HepG2 (cell line): ENCODE results near the gene NID1.

Experiments
- HMGXB4 ChIP-seq, 2 experiments: sonication (generic) in 1 of 2; formaldehyde crosslinking in 1 of 2; IDR thresholded peaks; 2 replicates each; pipeline versions ENCODE4 v1.4.0 to v1.6.1; 2018 to 2020; ENCODE audit warnings: missing genetic modification reagents in 2 of 2, borderline replicate concordance in 1 of 2, low read depth in 1 of 2, mild to moderate bottlenecking in 1 of 2, missing biosample characterization in 1 of 2
- KAT8 ChIP-seq: IDR thresholded peaks from 2 replicates; pipeline ENCODE4 v1.6.1; 2016; ENCODE audit warnings: missing genetic modification reagents, missing compliant biosample characterization
- MXI1 ChIP-seq: IDR thresholded peaks from 3 replicates; pipeline ENCODE4 v1.6.1; 2012; ENCODE audit warnings: low read depth, low read length, inconsistent platforms, borderline replicate concordance
- NR3C1 ChIP-seq: sonication (generic); formaldehyde crosslinking; IDR thresholded peaks from 2 replicates; pipeline ENCODE4 v1.4.0; 2020; ENCODE audit warnings: missing genetic modification reagents
- POLR2A ChIP-seq, 2 experiments: IDR thresholded peaks; 2 replicates each; pipeline ENCODE4 v1.6.1; 2011; ENCODE audit warnings: low read depth in 2 of 2, low read length in 2 of 2, mild to moderate bottlenecking in 1 of 2, moderate library complexity in 1 of 2; ENCODE audit not compliant: insufficient read depth in 1 of 2
- SMC3 ChIP-seq: IDR thresholded peaks from 2 replicates; pipeline ENCODE4 v1.6.1; 2011; ENCODE audit warnings: low read length, improper control_type of control experiment
- TOE1 ChIP-seq: sonication (generic); formaldehyde crosslinking; IDR thresholded peaks from 2 replicates; pipeline ENCODE4 v1.4.0; 2020; ENCODE audit warnings: mild to moderate bottlenecking, missing genetic modification reagents
- ZBTB33 ChIP-seq: sonication (generic); formaldehyde crosslinking; IDR thresholded peaks from 2 replicates; pipeline ENCODE4 v1.4.0; 2020; ENCODE audit warnings: missing genetic modification reagents
- TF ChIP-seq, protein P1 (sequence below): sonication (generic); formaldehyde crosslinking; IDR thresholded peaks from 2 replicates; pipeline ENCODE4 v1.4.0; 2020; ENCODE audit warnings: missing genetic modification reagents

- TF ChIP-seq, protein P1, sequence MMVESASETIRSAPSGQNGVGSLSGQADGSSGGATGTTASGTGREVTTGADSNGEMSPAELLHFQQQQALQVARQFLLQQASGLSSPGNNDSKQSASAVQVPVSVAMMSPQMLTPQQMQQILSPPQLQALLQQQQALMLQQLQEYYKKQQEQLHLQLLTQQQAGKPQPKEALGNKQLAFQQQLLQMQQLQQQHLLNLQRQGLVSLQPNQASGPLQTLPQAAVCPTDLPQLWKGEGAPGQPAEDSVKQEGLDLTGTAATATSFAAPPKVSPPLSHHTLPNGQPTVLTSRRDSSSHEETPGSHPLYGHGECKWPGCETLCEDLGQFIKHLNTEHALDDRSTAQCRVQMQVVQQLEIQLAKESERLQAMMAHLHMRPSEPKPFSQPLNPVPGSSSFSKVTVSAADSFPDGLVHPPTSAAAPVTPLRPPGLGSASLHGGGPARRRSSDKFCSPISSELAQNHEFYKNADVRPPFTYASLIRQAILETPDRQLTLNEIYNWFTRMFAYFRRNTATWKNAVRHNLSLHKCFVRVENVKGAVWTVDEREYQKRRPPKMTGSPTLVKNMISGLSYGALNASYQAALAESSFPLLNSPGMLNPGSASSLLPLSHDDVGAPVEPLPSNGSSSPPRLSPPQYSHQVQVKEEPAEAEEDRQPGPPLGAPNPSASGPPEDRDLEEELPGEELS (CRISPR knock-in tag): no peak
- no peak for TF ChIP-seq MXI1
- TF ChIP-seq TOE1: no peak
- no peak for TF ChIP-seq KAT8
- no peak for TF ChIP-seq POLR2A (IDR thresholded peaks at IDR 0.05; ENCODE audit: insufficient read depth in 1 of 2, low read depth in 2 of 2, low read length in 2 of 2)
- TF ChIP-seq ZBTB33 (CRISPR knock-in tag): no peak
- no peak for TF ChIP-seq NR3C1
- no peak for TF ChIP-seq SMC3
- TF ChIP-seq HMGXB4 (CRISPR knock-in tag; IDR thresholded peaks at IDR 0.05; ENCODE audit: borderline replicate concordance in 1 of 2, low read depth in 1 of 2): no peak
Measured at GRCh38 chr1:235937123-235937522, 127.8 kb downstream of the NID1 start.
